Lower lobe of right lung (tissue), 2 donors: ENCODE results near the gene PDZD4. TPM values are rescaled to one million over a fixed set of nuclear protein-coding genes. Genes with fewer than 3 reads are reported as not detected.

ENCODE experiments used
- ATAC-seq, 2 donors: fragments of 200-7000 bp; cut with Tn5 transposase; one replicate each; pipeline ENCODE4 v1.9.1; 2020 to 2022; ENCODE audit warnings: mild to moderate bottlenecking in 2 of 2, moderate library complexity in 2 of 2
- DNase-seq: peaks from one replicate; pipeline ENCODE4 v3.0.0-alpha.2; 2020
- H3K27ac ChIP-seq: fragments of 200-600 bp; one replicate; pipeline ENCODE4 v1.8.0; 2022
- H3K27me3 ChIP-seq: fragments of 200-600 bp; one replicate; pipeline ENCODE4 v1.8.0; 2022; ENCODE audit warnings: low read depth
- H3K36me3 ChIP-seq: fragments of 200-600 bp; one replicate; pipeline ENCODE4 v1.8.0; 2022; ENCODE audit warnings: mild to moderate bottlenecking
- H3K4me1 ChIP-seq: fragments of 200-600 bp; one replicate; pipeline ENCODE4 v1.8.0; 2022
- H3K4me3 ChIP-seq: fragments of 200-600 bp; one replicate; pipeline ENCODE4 v1.8.0; 2022; ENCODE audit warnings: mild to moderate bottlenecking
- H3K9me3 ChIP-seq: fragments of 200-600 bp; one replicate; pipeline ENCODE4 v1.8.0; 2022
- CTCF ChIP-seq: fragments of 200-600 bp; IDR thresholded peaks from one replicate; pipeline ENCODE4 v1.8.0; 2022; ENCODE audit warnings: antibody characterized with exemption, mild to moderate bottlenecking
- intact Hi-C: fragments of 100-400 bp; cut with DNase I; formaldehyde crosslinking; loops from one replicate; pipeline ENCODE4 v1.11.0; 2022
- total RNA-seq: library from RNA; stranded (reverse); fragmentation: NEBNext Ultra II Directional; extraction: Animal tissue kit (Norgen Biotek cat#: 25700); gene quantifications from one replicate; pipeline ENCODE4 v1.2.1, GENCODE V29; 2021
- donor health status: DM: no; HTN: yes; CAD: no; lungs with severe emphysema.

The PDZD4 gene
- total RNA-seq, 1 donor from 2014 or later: 8.5 TPM

DNA sequence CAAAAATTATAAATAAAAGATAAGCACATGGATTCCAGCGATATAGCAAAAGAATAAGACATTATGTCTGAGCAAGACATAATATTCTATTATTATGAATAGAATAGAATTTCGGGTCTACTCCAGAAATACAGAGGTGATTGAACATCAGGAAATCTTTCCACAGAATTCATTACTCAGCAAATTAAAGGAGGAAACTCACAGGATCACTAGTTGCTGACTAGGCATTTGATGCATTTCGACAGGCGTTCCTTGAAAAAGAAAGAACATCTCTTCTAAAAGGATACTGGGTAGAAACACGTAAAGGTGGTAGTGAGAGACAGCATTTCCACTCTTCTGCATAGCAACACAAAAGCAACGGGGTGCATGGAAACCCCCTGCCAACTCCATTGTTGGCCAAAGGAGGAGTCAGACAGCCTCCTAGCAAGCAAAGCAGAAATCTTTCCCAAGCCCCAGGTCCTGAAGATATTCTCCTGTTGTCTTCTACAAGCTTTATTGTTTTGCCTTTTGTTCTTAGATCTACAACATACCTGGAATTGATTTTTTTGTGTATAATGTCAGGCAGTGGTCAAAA lies 14.3 kb upstream of the PDZD4 start:
- Histone ChIP-seq H3K27ac (no peak overlapping the region), H3K4me1 (no peaks in the 10 kb centered on the region), H3K4me3 (no peak overlapping the region), H3K27me3 (peaks cover 4% of the 10 kb centered on the region), H3K36me3 (no peaks in the 10 kb centered on the region), H3K9me3 (no peaks in the 10 kb centered on the region)
- no peak for DNase-seq
- TF ChIP-seq CTCF: no peak
- intact Hi-C loops: no loop called here
- ATAC-seq: no peak

DNA sequence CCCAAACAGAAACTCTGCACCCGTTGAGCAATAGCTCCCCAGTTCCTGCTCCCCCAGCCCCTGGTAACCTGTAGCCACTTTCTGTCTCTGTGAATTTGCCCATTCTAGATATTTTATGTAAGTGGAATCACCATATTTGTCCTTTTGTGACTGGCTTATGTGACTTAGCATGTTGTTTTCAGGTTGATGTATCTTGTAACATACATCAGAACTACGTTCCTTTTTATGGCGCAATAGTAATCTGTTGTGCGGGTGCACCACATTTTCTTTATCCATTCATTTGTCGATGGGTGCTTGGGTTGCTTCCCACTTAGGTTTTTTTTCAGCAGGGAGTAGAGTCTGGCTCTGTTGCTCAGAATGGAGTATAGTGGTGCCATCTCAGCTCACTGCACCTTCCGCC lies 6.6 kb upstream of the PDZD4 start:
- Histone ChIP-seq H3K27ac (no peak overlapping the region), H3K36me3 (no peaks in the 10 kb centered on the region), H3K9me3 (no peaks in the 10 kb centered on the region), H3K4me1 (no peaks in the 10 kb centered on the region), H3K4me3 (no peak overlapping the region), H3K27me3 (no peaks in the 10 kb centered on the region)
- ATAC-seq (no peak), DNase-seq (no peak)
- intact Hi-C loops: no loop called here
- no peak for TF ChIP-seq CTCF

DNA sequence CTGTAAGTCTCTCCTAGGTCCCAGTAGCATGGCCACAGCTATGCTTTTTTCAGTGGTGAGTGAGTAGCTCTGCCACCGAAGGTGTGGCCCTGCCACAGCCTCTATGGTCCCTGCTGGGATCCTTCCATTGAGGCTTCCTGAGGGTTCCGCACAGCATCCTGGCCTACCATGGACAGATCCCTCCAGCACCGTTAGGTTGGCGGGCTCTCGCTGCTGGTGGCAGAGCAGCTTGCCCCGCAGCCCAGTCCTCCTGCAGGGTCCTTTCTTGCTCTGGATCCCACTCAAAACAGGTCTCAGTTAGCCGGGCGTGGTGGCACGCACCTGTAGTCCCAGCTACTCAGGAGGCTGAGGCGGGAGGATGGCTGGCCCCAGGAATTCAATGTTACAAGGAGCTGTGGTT lies 2.4 kb upstream of the PDZD4 start:
- no peak for TF ChIP-seq CTCF
- ATAC-seq (no peak), DNase-seq (no peak)
- peaks cover 8% of the 10 kb centered on the region for H3K27me3 ChIP-seq
- no peaks in the 10 kb centered on the region for H3K9me3 ChIP-seq
- H3K36me3 ChIP-seq: no peaks in the 10 kb centered on the region
- no peak overlapping the region for H3K27ac ChIP-seq
- H3K4me3 ChIP-seq: no peak overlapping the region
- peaks cover 4% of the 10 kb centered on the region for H3K4me1 ChIP-seq
- intact Hi-C loops: no loop called here

- Histone ChIP-seq H3K27ac (no peak overlapping the region), H3K9me3 (no peaks in the 10 kb centered on the region), H3K36me3 (no peaks in the 10 kb centered on the region), H3K4me1 (peaks cover 4% of the 10 kb centered on the region), H3K4me3 (no peak overlapping the region), H3K27me3 (peaks cover 8% of the 10 kb centered on the region)
- intact Hi-C loops: no loop called here
- no peak for ATAC-seq
- TF ChIP-seq CTCF: no peak
- DNase-seq: no peak
Observed at GRCh38 chrX:153831429-153832150, 1.2 kb upstream of the PDZD4 start.

DNA sequence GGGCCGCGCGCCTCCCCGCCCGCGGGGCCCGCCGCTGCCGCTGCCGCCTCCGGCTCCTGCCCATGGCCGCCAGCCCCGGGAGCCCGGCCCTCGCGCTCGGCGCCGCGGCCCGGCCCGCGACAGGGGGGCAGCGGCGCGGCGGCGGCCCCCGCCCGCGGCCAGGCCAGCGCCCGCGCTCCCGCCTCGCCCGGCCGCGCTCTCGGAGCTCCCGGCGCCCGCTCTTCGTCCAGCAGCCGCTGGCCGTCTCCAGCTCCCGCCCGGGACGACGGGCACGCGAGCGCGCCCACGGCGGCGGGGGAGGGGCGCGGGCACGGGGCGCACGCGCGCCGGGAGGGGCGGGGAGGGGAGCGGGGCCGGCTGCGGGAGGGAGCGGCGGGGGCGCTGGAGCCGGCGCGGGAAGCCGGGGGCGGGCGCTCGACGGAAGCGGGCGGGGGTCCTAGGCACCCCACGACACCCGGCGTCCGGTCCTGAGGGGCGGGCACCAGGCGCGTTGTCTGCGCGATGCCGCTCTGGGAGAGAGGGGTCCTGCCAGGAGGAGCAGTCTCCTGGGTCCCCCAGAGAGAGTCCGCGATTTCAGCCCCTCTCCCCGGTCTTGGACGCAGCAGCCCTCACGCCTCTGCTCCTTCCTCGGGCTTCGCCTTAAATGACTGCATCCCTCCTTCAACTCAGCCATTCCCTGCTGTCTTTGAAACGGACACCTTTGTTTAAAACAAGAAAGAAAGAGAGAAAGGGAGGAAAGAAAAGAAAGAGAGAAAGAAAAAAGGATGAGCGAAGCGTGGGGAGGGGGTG lies 490 bp upstream of the PDZD4 start:
- no peak for DNase-seq
- H3K4me3 ChIP-seq: no peak overlapping the region
- no peaks in the 10 kb centered on the region for H3K36me3 ChIP-seq
- no peak for TF ChIP-seq CTCF
- intact Hi-C loops: no loop called here
- ATAC-seq: no peak
- no peaks in the 10 kb centered on the region for H3K9me3 ChIP-seq
- peaks cover 8% of the 10 kb centered on the region for H3K27me3 ChIP-seq
- H3K27ac ChIP-seq: no peak overlapping the region
- peaks cover 4% of the 10 kb centered on the region for H3K4me1 ChIP-seq
